Measurements from ENCODE around the gene PRKAG2.

The PRKAG2 gene

DNA sequence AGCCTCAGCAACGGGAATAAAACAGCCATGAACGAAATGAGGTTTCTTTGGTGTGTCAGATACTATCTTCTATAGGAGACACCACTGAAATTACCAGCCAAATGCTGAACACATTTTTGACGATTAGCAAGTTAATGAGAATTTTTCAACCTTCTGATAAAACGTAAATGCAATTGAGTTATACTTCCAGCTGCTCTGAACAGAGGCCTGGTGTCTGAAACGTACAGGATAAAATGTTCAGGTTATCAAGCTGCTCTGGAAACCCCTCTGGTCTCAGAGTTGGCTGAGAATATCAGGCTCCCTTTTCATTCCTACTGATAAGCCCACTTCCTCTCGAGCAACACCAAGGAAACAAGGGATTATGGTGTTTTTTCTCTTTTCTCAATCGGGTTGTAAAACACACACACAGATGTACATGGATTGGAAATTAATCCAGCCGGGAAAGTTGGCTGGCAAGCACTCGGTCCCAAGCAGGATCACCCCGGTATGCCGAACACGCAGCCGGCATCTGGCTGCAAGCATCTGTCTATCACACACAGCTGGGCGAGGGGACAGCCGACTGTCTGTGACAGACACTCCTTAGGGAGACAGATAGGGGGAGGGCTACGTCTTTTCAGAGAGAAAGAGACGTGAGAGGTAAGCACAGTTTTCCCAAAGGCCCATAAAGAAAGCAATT, 171.8 kb downstream of the PRKAG2 start:
- no peak for DNase-seq

DNA sequence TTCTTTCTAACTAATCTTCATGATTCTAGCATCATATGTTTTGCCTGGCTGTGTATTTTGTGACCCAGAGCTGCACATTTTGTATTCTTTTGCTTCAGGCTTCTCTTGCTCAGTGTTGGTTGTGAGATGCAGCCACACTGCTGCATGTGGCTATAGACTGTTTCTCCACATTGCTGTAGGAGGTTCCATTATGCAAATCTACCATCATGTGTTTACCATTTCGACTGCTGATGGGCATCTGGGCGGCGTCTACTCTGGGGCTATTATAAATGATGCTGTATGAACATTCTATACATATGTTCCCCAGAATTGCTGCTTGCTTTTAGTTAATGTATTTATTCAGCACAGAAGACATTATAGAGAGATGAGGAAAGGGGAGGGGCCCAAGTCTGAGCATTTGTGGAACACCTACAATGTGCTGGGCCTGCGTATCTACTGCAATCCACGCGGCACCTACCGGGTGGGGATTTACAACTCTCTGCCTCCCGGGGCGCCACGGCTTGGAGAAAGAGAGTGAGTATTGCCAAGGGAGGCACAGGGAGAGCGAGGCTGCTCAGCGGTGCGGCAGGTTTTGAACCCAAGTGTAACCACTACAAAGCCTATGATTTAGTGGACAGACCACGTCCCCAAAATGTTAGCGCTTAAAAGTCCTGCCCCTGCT, 172.5 kb downstream of the PRKAG2 start:
- peak; percentile 85 for DNase-seq

DNA sequence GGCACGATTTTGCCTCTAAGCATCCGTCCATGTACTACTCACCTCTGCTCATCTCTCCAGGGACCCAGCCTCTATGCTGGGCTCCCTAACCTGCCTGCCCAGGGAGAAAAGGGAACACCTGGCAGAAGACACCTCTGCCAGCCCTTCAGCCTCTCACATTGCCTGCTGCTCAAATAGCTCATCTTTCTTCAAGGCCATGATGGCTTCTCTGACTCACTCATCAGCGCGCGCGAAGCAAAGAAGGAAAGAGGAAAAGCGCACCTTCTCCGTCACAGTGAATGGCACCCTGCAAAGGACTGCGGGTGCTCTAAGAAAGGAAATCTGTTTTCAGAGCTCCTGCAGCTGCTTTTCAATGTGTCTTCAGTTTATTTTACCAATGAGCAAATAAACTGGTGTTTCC, 174.0 kb downstream of the PRKAG2 start:
- DNase-seq, result peak; percentile 39

GRCh38 chr7:151700586-151701165, 176.2 kb downstream of the PRKAG2 start:
- DNase-seq, result no peak

DNA sequence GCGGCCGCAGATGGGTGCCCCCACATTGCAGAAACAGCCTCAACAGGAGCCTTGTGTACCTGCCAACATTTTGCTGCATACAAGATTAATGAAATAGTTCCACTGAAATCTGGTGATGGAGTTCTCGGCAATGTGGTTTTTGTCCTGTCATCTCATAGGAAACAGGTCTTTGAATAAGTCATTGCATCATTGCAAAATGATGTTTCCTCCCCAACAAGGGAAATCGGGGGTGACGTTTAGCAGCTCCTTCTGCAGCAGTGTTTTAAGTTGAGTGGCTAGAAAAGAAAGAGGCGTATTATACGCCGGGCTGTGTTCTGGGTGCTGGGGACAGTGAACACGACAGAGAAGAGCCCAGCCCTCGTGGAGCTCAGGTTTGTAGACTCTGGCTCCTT, 177.0 kb downstream of the PRKAG2 start:
- DNase-seq, result no peak

- peak; percentile 15 for DNase-seq
Measured at GRCh38 chr7:151699147-151699927, 177.6 kb downstream of the PRKAG2 start.

DNA sequence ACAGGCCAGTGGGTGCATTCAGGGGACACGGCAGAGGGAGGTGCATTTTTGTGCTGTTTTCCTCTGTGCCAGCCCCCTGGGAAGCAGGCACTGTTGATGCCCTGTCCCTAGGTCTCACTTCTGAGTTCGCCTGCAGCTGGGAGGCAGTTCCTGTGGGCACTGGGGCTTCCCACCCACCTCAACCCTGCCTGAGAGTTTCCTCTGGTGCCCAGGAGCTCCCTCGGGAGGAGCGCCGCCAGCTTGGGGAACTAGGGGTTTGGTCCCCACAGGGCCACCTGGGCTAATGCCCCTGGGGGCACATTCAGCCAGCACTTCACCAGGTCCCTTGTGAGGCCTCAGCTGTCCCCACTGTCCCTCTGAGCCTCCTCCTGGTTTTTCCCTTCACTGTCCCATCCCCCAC, 179.0 kb downstream of the PRKAG2 start:
- peak; percentile 42 for DNase-seq

GRCh38 chr7:151697515-151697895, 179.4 kb downstream of the PRKAG2 start:
- DNase-seq, result peak; percentile 54

GRCh38 chr7:151696721-151697514, 180.0 kb downstream of the PRKAG2 start:
- peak; percentile 98 for DNase-seq

DNA sequence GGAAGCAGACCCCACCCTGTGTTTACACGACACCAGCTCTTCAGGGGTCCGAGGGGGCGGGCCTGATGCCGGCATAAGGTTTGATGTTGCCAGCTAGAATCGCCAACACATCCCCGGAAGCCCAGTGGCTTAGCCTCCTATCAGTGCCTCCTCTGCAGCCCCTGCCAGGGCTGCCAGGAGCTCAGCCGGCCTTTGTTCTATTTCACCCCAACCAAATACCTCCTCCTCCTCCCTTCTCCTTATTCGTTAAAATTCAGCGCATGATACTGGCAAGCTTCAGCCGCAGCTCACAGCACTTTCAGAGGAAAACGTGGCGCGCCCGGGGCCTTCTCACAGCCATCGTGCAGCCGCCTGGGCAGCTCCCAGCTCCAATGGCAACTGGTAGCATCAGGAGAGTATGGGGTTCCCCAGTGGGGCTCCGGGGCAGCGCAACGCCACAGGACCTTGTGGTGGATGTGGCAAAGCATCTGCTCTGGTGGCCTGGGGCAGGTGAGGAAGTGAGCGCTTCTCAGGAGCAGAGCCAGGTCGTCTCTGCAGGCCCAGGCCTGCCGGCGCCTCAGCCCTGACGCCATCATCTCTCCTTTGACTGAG, 180.9 kb downstream of the PRKAG2 start:
- DNase-seq, result peak; percentile 95

GRCh38 chr7:151694828-151695580, 181.9 kb downstream of the PRKAG2 start:
- peak; percentile 81 for DNase-seq

DNA sequence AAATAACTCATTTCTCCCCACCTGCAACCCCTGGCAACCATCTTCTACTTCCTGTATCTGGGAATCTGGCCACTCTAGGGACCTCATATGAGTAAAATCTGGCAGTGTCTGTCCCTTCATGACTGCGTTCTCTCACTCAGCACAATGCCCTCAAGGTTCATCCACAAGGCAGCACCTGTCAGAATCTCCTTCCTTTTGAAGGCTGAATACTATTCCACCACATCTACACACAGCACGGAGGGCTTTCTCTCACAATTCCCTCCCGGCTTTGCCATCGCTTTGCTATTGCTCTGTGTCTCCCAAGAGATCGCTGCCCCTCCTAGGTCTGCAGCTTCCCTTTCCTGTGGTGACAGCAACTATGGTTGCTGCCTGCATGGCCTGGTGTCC, 182.5 kb downstream of the PRKAG2 start:
- peak; percentile 47 for DNase-seq

DNA sequence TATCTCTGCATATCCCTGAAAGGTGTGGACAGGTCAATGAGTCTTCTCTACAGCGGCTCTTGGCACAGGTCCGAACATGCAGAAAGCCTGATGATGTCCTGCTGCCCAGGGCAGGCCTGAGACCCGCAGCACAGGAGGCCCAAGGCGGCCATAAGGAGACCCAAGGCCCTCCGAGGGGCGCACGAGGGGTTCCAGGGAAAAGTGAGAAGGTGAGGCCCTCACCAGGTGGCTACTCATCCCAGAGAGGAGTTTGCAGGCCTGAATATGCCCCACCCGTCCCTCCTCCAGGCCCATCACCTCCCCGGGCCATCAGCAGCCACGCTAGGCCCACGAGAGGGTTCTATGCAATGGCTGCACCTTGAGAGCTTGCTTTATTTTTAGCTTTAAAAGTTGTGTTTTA, 183.8 kb downstream of the PRKAG2 start:
- no peak for DNase-seq

DNA sequence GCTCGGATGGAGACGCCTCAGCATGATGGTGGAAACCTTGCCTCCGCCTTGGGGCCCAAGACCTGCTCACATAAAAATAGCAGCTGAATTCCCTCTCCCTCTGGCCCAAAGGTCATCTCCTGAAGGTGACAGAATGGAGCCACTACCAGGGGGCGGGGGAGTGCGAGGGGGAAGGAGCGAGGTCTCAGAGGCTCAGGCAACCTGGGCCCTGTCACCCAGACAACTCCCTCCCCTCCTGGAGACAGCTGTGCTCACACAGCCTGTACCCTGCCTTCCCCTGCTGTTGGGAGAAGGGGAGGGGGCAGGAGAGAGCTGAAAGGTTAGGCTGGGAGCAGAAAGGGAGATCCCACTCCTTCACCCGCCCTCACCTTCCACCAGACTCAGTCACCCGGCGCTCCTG, 184.2 kb downstream of the PRKAG2 start:
- DNase-seq, result peak; percentile 86

DNA sequence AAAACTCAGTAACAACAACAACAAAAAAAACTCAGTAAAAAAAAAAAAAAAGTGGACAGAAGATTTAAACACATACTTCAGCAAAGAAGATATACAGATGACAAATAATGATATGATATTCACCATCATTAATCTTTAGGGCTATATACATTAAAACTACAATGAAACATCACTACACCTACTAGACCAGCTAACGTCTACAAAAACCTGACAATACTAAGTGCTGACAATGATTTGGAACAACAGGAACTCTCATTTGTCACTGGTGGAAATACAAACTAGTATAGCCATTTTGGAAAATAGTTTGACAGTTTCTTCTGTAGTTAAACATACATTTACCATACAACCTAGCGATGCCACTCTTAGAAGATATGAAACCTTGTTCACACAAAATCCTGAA, 185.5 kb downstream of the PRKAG2 start:
- no peak for DNase-seq

DNA sequence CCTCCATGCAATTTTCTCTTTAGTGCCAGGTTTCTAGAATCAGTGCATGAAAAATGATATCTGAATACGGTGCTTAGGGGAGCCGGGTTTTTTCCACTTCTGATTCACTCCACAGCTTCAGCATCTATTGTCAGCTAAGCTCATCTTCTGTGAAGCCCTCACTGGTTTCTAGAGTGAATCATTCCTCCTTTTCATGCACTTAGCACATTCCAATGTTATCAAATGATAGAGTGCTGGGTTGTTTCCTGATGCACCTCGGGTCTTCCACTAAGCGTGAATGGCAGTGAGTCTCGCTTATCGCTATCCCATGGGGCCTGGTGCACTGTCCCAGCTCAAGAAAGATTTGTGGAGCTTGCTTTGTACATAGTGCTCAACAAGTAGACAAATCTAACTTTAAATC, 186.3 kb downstream of the PRKAG2 start:
- DNase-seq, result peak; percentile 62

DNA sequence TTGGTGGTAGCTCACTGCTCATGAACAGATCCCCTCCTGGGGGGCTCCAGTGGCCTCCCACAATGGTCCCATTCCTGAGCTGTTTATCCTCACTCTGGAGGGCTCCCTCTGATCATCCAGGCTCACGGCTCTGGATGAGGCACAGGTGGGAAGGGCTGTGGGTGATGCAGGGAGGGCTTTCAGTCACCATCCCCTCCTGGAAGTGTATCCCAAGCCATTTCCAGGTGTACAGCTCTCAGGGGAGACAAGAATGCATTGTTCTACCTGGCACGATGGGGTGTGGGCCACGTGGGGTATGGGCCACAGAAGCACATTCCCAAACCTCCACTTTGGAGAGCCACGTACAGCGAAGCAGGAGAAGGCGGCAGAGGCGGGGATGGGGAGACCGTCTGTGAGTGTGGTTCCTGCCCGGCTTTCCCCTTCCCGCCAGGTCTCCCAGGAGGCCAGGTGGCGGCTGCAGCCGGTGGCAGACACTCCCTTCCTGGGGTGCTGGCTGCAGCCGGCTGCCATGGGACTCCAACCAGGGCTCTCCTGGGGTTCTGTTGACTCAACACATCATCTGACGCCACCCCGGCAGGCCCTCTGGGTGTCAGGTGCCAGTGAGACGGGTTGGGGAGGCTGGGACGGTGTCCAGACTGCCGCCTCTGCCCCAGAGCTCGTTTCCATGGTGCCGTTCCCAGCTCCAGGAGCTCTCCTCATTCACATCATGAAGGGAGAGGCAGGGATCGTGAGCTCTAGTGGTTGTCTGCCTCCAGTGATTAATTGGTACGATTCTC, 187.5 kb downstream of the PRKAG2 start:
- peak; percentile 99 for DNase-seq

GRCh38 chr7:151688236-151688780, 188.6 kb downstream of the PRKAG2 start:
- no peak for DNase-seq

DNA sequence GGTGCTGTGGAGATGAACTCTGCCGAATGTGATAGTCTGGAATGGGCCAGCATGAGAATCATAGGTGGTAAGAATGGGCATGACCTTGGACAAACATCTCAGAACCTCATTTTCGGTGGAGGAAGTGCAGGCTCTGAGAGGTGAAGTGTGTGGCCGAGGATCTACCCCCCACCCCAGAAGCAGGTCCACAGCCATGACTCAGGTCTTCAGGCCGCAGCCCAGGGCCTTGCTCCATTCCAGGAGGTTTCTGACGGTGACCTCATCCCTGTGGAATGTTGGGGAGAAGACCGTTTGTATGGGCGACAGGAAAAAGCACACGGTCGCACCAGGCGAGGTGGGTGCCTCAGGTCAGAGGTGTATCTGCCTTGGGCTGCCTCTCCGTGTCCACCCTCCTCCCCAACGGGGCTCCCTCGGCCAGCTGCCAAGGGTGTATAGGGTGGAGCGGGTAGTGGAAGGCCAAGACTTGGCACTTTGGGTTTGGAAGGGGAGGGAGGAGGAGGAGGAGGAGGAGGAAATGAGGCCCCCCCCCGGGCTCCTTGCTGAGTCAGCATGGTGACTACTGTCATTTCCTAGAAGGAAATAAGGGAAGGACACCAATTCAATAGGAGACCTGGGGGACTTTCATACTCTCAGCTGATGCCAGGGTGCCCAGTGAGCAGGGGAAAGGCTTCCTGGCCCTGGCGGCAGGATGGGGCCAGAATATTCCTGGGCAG, 189.2 kb downstream of the PRKAG2 start:
- DNase-seq, result peak; percentile 56

DNA sequence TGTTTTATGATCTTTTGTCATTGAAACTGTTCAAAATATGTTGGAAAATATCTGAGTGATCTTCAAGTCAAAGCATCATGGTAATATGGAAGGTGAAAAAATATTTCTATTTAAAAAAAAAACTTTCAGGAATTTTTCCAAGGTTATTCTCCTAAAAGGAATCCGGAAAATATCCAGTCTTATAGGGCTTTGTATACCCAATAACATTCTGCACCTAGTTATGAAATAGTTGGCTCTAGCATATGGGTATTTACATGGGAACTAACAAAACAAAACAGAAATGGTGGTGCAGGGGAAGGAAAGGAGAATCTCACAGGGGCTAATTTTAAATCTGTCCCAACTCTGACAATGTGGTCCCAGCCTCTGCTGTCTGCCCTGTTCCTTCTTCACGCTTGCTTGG, 190.1 kb downstream of the PRKAG2 start:
- DNase-seq, result no peak

All from NCI-H69 (cell line).